HCT116 (cell line): ENCODE results near the gene C1R.

Experiments used
- CEBPB ChIP-seq: IDR thresholded peaks from 2 replicates; pipeline ENCODE4 v1.6.1; 2012; ENCODE audit warnings: low read depth
- ELF1 ChIP-seq: IDR thresholded peaks from 2 replicates; pipeline ENCODE4 v1.6.1; 2012; ENCODE audit warnings: low read depth, borderline replicate concordance
- EZH2 ChIP-seq: fragments of 200-600 bp; sonication (generic); IDR thresholded peaks from 2 replicates; pipeline ENCODE4 v1.6.1; 2017; ENCODE audit warnings: antibody characterized with exemption, mixed run types
- JUND ChIP-seq: IDR thresholded peaks from 2 replicates; pipeline ENCODE4 v1.6.1; 2012
- POLR2AphosphoS5 ChIP-seq: IDR thresholded peaks from 2 replicates; pipeline ENCODE4 v1.6.1; 2011; ENCODE audit warnings: mild to moderate bottlenecking, low read depth, low read length, moderate library complexity
- RAD21 ChIP-seq: IDR thresholded peaks from 2 replicates; pipeline ENCODE4 v1.6.1; 2012; ENCODE audit warnings: low read depth, mild to moderate bottlenecking
- TCF7L2 ChIP-seq: IDR thresholded peaks from 2 replicates; pipeline ENCODE4 v1.7.0; 2011; ENCODE audit warnings: borderline replicate concordance, inconsistent platforms; ENCODE audit not compliant: insufficient read depth, insufficient read length; ENCODE audit errors: extremely low read depth
- ZNF274 ChIP-seq: fragments of 200-500 bp; sonication (Bioruptor generic); IDR thresholded peaks from 2 replicates; pipeline ENCODE4 v1.6.1; 2014; ENCODE audit warnings: mild to moderate bottlenecking, low read depth, low read length, inconsistent platforms
- TF ChIP-seq, protein P1 (sequence below): IDR thresholded peaks from 2 replicates; pipeline ENCODE4 v1.6.1; 2012
- TF ChIP-seq, protein P2 (sequence below), 3 experiments: fragments of 200-600 bp in 1 of 3; sonication (generic) in 1 of 3; IDR thresholded peaks in 2 of 3; conservative IDR thresholded peaks in 1 of 3; 2 replicates each; pipeline ENCODE4 v1.5.1; 2012 to 2017; ENCODE audit warnings: low read depth in 2 of 3, low read length in 2 of 3, antibody characterized with exemption in 1 of 3, borderline replicate concordance in 1 of 3, control low read depth in 1 of 3, mild to moderate bottlenecking in 1 of 3, mixed read lengths in 1 of 3, mixed run types in 1 of 3, moderate library complexity in 1 of 3; ENCODE audit not compliant: insufficient read depth in 1 of 3
- TF ChIP-seq, protein P3 (sequence below): IDR thresholded peaks from 2 replicates; pipeline ENCODE4 v1.6.1; 2012
- TF ChIP-seq, protein P4 (sequence below): IDR thresholded peaks from 2 replicates; pipeline ENCODE4 v1.6.1; 2011; ENCODE audit warnings: mild to moderate bottlenecking, low read length, moderate library complexity; ENCODE audit not compliant: insufficient replicate concordance; ENCODE audit errors: extremely low read depth
- TF ChIP-seq, protein P5 (sequence below): IDR thresholded peaks from 2 replicates; pipeline ENCODE4 v1.6.1; 2012; ENCODE audit warnings: low read depth

DNA sequence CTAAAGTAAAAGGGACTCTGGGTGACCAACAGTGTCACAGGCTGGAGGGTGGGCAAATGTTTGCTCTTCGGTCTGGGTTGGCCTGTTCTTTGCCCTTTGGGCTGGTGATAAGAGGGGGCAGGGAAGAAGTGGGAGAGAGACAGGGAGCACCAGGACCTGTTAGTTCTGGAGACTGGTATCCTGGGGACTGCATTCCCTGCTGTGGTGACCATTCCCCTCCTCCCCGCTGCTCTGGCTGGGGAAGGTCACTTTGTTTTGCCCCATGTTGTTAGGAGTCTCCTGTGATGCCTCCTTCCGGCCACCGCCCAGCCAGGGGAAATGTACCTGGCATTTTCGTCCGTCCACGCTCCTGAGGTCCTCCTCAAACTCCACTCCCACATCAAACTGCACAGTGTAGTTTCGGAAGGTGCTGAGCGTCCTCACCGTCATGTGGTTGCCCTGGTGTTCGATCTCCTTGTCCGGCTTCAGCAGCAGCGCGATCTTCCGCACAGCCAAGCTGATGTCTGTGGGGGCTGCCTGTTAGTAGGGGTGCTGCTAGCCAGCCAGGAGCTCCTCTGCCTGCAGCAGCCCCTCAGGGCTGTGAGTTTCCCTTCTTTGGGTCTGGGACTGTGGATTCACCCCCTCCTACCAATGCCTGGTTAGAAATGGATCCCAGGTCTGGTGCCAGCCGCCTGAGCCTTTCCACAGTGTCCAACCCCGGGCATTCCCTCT is 35.8 kb upstream of the C1R start:
- TF ChIP-seq ELF1 (no peak), POLR2AphosphoS5 (no peak), TCF7L2 (no peak), EZH2 (no peak), RAD21 (no peak), JUND (no peak), CEBPB (no peak), ZNF274 (no peak)
- TF ChIP-seq, protein P1, sequence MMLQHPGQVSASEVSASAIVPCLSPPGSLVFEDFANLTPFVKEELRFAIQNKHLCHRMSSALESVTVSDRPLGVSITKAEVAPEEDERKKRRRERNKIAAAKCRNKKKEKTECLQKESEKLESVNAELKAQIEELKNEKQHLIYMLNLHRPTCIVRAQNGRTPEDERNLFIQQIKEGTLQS = no peak
- TF ChIP-seq, protein P2, sequence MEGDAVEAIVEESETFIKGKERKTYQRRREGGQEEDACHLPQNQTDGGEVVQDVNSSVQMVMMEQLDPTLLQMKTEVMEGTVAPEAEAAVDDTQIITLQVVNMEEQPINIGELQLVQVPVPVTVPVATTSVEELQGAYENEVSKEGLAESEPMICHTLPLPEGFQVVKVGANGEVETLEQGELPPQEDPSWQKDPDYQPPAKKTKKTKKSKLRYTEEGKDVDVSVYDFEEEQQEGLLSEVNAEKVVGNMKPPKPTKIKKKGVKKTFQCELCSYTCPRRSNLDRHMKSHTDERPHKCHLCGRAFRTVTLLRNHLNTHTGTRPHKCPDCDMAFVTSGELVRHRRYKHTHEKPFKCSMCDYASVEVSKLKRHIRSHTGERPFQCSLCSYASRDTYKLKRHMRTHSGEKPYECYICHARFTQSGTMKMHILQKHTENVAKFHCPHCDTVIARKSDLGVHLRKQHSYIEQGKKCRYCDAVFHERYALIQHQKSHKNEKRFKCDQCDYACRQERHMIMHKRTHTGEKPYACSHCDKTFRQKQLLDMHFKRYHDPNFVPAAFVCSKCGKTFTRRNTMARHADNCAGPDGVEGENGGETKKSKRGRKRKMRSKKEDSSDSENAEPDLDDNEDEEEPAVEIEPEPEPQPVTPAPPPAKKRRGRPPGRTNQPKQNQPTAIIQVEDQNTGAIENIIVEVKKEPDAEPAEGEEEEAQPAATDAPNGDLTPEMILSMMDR (IDR thresholded peaks at IDR 0.05 in 2 of 3, conservative IDR thresholded peaks at IDR 0.05 in 1 of 3; ENCODE audit: borderline replicate concordance in 1 of 3, insufficient read depth in 1 of 3, low read depth in 2 of 3, low read length in 2 of 3) = no peak
- TF ChIP-seq, protein P3, sequence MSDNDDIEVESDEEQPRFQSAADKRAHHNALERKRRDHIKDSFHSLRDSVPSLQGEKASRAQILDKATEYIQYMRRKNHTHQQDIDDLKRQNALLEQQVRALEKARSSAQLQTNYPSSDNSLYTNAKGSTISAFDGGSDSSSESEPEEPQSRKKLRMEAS = no peak
- TF ChIP-seq, protein P4, sequence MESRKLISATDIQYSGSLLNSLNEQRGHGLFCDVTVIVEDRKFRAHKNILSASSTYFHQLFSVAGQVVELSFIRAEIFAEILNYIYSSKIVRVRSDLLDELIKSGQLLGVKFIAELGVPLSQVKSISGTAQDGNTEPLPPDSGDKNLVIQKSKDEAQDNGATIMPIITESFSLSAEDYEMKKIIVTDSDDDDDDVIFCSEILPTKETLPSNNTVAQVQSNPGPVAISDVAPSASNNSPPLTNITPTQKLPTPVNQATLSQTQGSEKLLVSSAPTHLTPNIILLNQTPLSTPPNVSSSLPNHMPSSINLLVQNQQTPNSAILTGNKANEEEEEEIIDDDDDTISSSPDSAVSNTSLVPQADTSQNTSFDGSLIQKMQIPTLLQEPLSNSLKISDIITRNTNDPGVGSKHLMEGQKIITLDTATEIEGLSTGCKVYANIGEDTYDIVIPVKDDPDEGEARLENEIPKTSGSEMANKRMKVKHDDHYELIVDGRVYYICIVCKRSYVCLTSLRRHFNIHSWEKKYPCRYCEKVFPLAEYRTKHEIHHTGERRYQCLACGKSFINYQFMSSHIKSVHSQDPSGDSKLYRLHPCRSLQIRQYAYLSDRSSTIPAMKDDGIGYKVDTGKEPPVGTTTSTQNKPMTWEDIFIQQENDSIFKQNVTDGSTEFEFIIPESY = no peak
- TF ChIP-seq, protein P5, sequence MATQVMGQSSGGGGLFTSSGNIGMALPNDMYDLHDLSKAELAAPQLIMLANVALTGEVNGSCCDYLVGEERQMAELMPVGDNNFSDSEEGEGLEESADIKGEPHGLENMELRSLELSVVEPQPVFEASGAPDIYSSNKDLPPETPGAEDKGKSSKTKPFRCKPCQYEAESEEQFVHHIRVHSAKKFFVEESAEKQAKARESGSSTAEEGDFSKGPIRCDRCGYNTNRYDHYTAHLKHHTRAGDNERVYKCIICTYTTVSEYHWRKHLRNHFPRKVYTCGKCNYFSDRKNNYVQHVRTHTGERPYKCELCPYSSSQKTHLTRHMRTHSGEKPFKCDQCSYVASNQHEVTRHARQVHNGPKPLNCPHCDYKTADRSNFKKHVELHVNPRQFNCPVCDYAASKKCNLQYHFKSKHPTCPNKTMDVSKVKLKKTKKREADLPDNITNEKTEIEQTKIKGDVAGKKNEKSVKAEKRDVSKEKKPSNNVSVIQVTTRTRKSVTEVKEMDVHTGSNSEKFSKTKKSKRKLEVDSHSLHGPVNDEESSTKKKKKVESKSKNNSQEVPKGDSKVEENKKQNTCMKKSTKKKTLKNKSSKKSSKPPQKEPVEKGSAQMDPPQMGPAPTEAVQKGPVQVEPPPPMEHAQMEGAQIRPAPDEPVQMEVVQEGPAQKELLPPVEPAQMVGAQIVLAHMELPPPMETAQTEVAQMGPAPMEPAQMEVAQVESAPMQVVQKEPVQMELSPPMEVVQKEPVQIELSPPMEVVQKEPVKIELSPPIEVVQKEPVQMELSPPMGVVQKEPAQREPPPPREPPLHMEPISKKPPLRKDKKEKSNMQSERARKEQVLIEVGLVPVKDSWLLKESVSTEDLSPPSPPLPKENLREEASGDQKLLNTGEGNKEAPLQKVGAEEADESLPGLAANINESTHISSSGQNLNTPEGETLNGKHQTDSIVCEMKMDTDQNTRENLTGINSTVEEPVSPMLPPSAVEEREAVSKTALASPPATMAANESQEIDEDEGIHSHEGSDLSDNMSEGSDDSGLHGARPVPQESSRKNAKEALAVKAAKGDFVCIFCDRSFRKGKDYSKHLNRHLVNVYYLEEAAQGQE = no peak
